Head of caudate nucleus (tissue), 42 donors: ENCODE results near the gene CDH13.

Experiments
- DNase-seq, 42 donors: peaks; one replicate each; pipeline versions ENCODE4 v3.0.0 to v3.0.0-alpha.2; 2020 to 2021; ENCODE audit warnings: mixed read lengths in 7 of 42
- intact Hi-C: fragments of 100-400 bp; cut with DNase I; formaldehyde crosslinking; loops from one replicate; pipeline ENCODE4 v1.15.0; 2022

CDH13 gene

GRCh38 chr16:83312015-83312717 is 685.4 kb downstream of the CDH13 start:
- intact Hi-C loops = no loop called here

GRCh38 chr16:83312718-83313245 is 686.0 kb downstream of the CDH13 start:
- intact Hi-C loops = no loop called here
- peak in 26 of 42 donors; percentile 4 to 85 (median 38) for DNase-seq

More at GRCh38 chr16:83312015-83312717, 685.4 kb downstream of the CDH13 start:
- DNase-seq = peak in 14 of 42 donors; percentile 3 to 54 (median 21)

GRCh38 chr16:83315271-83315670 is 688.5 kb downstream of the CDH13 start:
- intact Hi-C loops = no loop called here
- DNase-seq = no peak

GRCh38 chr16:83316458-83316857 is 689.7 kb downstream of the CDH13 start:
- intact Hi-C loops = no loop called here
- no peak for DNase-seq

- DNase-seq = no peak
- intact Hi-C loops = no loop called here
Measured at GRCh38 chr16:83318390-83318789, 691.6 kb downstream of the CDH13 start.

- intact Hi-C loops = no loop called here
- DNase-seq = no peak
Measured at GRCh38 chr16:83328936-83329335, 702.2 kb downstream of the CDH13 start.

- intact Hi-C loops = no loop called here
- no peak for DNase-seq
Measured at GRCh38 chr16:83329441-83329840, 702.7 kb downstream of the CDH13 start.

- no peak for DNase-seq
- intact Hi-C loops = no loop called here
Measured at GRCh38 chr16:83330251-83330650, 703.5 kb downstream of the CDH13 start.

- intact Hi-C loops = no loop called here
- DNase-seq = no peak
Measured at GRCh38 chr16:83335076-83335475, 708.3 kb downstream of the CDH13 start.

- intact Hi-C loops = no loop called here
- DNase-seq = no peak
Measured at GRCh38 chr16:83336603-83337002, 709.8 kb downstream of the CDH13 start.

- intact Hi-C loops = no loop called here
- DNase-seq = no peak
Measured at GRCh38 chr16:83338138-83338537, 711.4 kb downstream of the CDH13 start.

GRCh38 chr16:83338941-83339340 is 712.2 kb downstream of the CDH13 start:
- intact Hi-C loops = no loop called here
- DNase-seq = no peak

- intact Hi-C loops = no loop called here
- DNase-seq = no peak
Measured at GRCh38 chr16:83343935-83344366, 717.2 kb downstream of the CDH13 start.

GRCh38 chr16:83345846-83346640 is 719.3 kb downstream of the CDH13 start:
- peak in 14 of 42 donors; percentile 10 to 53 (median 19) for DNase-seq

GRCh38 chr16:83348991-83349390 is 722.2 kb downstream of the CDH13 start:
- intact Hi-C loops = no loop called here
- no peak for DNase-seq

More at GRCh38 chr16:83345846-83346640, 719.3 kb downstream of the CDH13 start:
- intact Hi-C loops = no loop called here

GRCh38 chr16:83350481-83350880 is 723.7 kb downstream of the CDH13 start:
- no peak for DNase-seq
- intact Hi-C loops = no loop called here

GRCh38 chr16:83351846-83352245 is 725.1 kb downstream of the CDH13 start:
- intact Hi-C loops = no loop called here

GRCh38 chr16:83353241-83353640 is 726.5 kb downstream of the CDH13 start:
- no peak for DNase-seq
- intact Hi-C loops = no loop called here

More at GRCh38 chr16:83351846-83352245, 725.1 kb downstream of the CDH13 start:
- no peak for DNase-seq

- DNase-seq = no peak
- intact Hi-C loops = no loop called here
Measured at GRCh38 chr16:83354015-83354414, 727.2 kb downstream of the CDH13 start.

GRCh38 chr16:83355570-83356218 is 728.9 kb downstream of the CDH13 start:
- intact Hi-C loops = no loop called here
- DNase-seq = no peak
